Glomerular visceral epithelial cell (primary cell): ENCODE data around the gene TAOK3.

Experiments used
- DNase-seq: peaks from one replicate; pipeline ENCODE4 v3.0.0-alpha.2; 2016; ENCODE audit errors: extremely low spot score

Gene TAOK3

GRCh38 chr12:118337194-118337838, 35.4 kb downstream of the TAOK3 start:
- DNase-seq, result no peak

DNA sequence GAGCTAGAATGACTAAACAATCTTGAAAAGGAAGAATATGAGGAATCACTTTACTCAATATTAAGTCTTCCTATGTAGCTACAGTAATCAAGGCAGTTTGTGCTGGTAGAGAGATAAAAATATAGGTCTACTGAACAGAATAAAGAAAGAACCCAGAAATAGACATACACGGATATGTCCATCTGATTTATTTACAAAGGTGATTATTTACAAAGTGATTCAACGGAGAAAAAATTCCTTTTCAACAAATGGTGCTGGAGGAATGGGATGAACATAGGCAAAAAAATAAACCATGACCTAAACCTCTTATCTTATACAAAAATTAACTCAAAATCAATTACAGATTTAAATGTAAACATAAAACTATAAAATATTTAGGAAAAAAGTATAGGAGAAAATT, 36.6 kb downstream of the TAOK3 start:
- DNase-seq, result no peak

DNA sequence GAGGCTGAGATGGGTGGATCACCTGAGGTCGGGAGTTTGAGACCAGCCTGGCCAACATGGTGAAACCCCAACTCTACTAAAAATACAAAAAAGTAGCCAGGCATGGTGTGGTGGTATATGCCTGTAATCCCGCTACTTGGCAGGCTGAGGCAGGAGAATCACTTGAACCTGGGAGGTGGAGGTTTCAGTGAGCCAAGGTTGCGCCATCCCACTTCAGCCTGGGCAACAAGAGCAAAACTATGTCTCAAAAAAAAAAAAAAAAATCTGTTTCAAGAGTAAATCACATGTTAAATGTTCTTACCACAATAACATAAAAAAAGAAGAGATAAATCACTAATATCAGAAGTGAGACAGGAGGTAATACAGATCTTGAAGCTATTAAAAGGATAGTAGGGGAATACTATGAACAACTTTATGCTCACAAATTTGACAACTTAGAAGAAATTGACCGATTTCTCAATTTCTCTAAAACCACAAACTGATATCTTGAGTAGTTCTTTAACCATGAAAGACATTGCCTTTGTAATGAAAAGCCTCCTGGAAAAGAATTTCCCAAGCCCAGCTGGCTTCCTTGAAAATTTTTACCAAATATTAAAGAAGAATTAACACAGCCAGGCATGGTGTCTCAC, 37.7 kb downstream of the TAOK3 start:
- DNase-seq, result no peak

DNA sequence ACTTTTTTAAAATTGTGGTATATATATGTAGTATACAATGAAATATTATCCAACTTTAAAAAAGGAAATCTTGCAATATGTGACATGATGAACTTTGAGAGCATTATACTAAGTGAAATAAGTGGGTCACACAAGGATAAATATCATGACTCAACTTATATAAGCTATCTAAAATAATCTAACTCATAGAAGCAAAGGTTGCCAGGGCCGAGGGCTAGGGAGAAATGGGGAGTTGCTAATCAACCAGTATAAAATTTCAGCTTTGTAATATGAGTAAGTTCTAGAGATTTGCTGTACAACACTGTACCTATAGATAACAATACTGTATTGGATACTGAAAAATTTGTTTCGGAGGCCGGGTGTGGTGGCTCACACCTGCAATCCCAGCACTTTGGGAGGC, 38.5 kb downstream of the TAOK3 start:
- no peak for DNase-seq

GRCh38 chr12:118332511-118332910, 40.2 kb downstream of the TAOK3 start:
- no peak for DNase-seq

GRCh38 chr12:118330421-118331018, 42.2 kb downstream of the TAOK3 start:
- no peak for DNase-seq

DNA sequence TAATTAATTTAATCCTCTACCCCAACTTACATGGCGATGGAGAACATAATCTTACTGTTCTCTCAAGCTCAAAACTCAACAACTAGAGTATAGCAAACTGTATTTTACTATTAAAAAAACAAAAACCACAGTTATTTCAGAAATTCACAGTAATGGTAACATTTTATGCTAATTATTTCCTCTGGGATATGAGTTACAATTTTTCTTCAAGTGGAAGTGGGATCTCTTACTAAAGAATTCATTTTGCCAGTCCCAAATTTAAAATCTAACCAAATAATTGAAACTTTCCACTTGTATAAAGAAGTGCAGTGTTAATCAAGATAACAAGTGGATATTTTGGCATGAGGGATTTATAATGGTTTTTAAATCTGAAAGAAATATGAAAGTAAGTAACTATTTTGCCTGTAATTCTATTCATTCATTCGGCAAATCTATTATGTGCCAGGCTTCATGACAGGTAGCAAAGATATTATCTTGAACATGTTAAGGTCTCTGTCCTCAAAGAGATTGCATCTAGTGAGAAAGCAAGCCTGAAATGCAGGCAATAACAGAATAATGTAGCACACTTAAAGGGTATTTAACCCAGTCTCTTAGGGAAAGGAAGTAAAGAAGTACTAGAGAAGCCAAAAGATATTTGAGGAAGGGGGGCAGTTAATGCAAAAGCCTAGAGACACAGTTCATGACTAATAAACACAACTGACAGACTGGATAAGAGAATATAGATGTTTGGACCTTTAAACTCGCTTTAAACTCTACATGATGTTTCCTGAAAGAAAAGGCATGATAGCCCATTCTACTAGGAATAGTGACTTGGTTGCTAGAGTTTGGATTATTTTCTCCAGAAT, 44.0 kb downstream of the TAOK3 start:
- DNase-seq, result no peak

DNA sequence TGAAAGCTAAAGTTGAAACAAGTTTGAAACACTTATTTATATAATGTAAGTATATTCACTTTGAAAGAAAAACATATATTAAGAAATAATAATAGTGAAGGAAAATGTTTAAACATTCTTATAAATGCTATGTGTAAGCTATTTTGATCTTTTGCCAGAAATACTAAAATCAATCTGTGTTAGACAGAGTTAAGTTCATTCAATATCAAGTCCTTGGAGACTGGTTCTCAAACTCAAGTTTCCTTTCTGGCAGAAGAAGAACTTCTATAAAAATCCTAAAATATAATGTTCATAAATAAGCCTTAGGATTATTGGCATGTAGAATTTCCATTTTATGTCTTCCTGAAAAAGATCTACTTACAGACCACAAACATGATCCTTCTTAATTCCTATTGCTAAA, 45.3 kb downstream of the TAOK3 start:
- no peak for DNase-seq

GRCh38 chr12:118326991-118327390, 45.7 kb downstream of the TAOK3 start:
- DNase-seq, result no peak

DNA sequence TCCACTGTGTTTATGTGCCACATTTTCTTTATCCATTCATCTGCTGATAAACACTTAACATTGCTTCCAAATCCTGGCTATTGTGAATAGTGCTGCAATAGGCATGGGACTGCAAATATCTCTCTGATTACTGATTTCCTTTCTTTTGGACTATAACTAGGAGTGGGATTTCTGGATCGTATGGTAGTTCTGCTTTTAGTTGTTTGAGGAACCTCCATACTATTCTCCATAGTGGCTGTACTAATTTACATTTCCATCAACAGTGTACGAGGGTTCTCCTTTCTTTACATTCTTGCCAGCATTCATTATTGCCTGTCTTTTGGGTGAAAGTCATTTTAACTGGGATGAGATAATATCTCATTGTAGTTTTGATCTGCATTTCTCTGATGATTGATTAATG, 47.6 kb downstream of the TAOK3 start:
- no peak for DNase-seq

- DNase-seq, result no peak
These were observed 53.1 kb downstream of the TAOK3 start for GRCh38 chr12:118319627-118320026.

DNA sequence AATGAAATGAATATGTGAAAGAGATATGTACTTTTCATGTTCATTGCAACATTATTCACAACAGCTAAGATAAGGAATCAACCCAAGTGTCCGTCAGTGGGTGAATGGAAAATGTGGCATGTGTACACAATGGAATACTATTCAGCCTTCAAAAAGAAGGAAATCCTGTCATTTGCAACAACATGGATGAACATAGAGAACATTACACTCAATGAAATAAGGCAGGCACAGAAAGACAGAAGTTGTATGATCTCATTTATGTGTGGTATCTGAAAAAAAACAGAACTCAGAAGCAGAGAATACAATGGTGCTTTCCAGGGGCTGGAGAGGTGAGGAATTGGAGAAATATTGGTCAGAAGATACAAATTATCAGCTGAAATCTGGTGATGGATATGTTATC, 54.0 kb downstream of the TAOK3 start:
- no peak for DNase-seq

DNA sequence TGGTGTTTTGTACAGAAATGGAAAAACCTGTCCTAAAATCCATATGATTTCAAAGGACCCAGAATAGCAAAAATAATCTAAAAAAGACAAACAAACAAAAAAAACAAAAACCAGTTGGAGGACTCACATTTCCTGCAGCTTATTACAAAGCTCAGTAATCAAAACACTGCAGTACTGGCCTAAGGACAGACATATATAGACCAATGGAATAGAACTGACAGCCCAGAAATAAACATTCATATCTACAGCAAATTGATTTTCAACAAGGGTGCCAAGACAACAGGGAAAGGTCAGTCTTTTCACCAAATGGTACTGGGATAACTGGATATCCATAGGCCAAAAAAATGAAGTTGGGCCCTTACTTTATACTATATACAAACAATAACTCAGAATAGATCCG, 55.0 kb downstream of the TAOK3 start:
- DNase-seq, result no peak

DNA sequence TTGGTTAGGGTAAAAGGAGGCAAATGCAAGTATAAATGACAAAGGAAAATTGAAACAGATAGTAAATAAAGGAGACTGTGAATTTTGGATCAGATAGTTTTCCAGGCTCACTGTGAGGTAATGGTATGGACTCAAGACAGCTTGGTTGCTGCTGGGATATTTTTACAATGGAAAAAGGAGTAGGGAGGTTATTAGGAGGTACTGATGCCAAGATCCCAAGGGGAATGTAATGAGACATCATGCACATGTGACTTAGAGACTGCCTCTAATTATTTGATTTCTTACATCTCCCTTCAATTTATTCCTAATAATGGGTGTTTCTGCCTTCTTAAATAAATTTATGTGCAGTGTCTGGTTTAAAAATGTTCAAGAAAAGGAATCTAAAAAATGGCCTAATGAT, 56.9 kb downstream of the TAOK3 start:
- DNase-seq, result no peak

- DNase-seq, result no peak
These were observed 60.1 kb downstream of the TAOK3 start for GRCh38 chr12:118312578-118312977.

DNA sequence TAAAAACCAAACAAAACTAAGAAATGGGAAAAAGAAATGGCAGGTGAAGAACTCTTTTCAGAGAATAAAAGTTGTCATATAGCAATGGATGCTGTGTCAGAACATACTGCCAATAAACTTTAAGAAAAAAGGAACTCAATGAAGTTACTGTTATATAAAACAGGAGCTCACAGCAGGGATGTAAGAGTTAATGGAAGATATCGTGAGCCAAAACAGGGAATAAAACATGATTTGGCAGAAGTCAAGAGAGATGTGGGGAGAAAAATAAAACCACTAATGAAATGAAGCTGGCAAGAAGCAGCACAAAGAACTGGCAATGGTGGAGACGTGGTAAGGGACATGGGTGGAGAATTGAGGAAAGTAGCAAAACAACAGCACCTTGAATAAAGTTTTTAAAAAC, 61.0 kb downstream of the TAOK3 start:
- no peak for DNase-seq

GRCh38 chr12:118310320-118310719, 62.4 kb downstream of the TAOK3 start:
- no peak for DNase-seq

- DNase-seq, result peak; percentile 23
These were observed 64.7 kb downstream of the TAOK3 start for GRCh38 chr12:118308006-118308405.

DNA sequence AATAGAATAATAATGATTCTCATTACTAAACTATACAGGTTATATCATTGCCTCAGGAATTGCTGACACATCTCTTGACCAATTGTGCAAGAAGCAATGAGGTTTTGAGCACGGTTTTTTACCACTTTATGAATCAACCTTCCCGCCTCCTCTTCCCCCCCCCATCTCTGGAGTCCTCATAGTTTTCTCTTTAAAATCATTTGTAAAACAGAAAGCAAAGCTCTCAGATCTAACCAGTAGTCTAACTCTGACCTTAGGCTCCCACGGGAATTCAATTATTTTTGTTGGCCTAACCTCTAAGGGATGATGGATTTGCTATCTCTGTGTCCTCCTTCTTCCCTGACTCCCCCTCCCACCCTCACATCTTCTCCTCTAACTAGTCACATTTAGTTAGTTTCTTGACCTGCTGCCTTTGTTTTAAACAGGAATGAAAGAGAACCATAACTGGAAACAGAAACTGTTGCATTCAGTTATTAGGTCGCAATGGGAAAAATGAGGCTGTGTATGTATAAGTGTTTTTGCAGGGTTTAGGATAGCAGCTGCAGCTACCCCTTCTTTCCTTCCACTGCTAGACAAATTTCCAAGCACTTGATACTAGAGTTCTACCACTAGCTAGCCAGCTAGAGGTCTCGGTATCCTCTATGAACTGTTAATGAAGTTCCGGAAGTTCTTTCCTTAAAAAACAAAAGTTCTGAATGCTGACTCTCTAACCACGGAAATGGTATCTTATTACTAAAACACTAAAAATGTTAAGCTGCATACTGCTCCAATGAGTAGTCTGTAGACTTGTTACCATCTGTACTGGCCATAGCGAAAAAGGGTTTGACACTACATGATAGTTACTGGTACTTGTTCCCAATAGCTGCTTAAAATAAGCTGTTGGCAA, 65.4 kb downstream of the TAOK3 start:
- DNase-seq, result peak; percentile 70

DNA sequence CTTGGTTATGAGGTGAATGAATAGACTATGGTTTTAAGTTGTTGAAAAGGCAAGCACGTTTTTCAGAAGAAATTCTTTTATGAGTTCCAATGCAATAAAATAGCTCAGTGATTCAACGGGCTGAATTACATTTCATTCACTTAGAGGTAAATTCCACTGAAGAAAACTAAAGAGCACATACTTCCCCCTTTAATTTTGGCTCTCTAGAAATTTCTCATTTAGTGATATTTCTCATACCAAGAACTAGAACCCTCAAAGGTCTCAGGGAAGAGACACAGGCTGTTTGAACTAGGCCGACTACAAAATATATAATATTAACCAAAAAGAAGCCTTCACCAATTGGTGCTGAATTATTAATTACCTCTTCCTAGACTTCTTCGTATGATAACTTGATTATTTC, 68.6 kb downstream of the TAOK3 start:
- DNase-seq, result no peak

DNA sequence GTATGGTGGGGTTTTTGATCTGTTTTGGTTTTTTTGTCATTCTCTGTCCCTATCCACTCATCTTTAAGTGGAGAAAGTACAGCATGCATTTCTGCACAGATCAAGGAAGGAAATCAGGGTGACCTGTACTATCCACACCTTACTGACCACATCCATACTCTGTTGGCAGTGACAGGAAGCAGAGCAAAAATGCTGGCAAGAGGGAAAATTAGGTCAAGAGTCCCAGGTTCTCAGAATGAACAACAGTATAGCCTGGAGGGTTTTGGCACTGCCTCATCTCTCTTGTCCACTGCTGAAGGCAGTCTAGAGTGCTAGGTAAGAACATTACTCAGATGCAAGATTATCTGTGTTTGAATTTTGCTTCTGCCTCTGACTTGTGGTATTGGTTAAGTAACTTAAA, 70.7 kb downstream of the TAOK3 start:
- peak; percentile 1 for DNase-seq
